Caco-2 (cell line): ENCODE data around the gene LRRTM4. TPM values are rescaled to one million over a fixed set of nuclear protein-coding genes. Genes with fewer than 3 reads are reported as not detected.

Source experiments
- BruUV-seq: library from RNA; stranded (reverse); fragments of 400-500 nt; replicated peaks from 2 replicates; lab custom pipeline; 2021; lab: Mats Ljungman, UMichigan
- CTCF ChIA-PET: fragments of 300-600 bp; sonication (Branson Sonifier 250); formaldehyde crosslinking; loops from one replicate; lab custom pipeline; 2022; ENCODE audit warnings: antibody characterized with exemption; lab: Charles Lee
- POLR2A ChIA-PET: fragments of 300-600 bp; sonication (Branson Sonifier 250); formaldehyde crosslinking; loops from one replicate; lab custom pipeline; 2022; ENCODE audit warnings: antibody characterized with exemption; lab: Charles Lee
- DNase-seq, 2 experiments: peaks; one replicate each; pipeline versions ENCODE4 v3.0.0 to v3.0.0-alpha.2; 2020 to 2022
- H3K27me3 ChIP-seq: replicated peaks from 2 replicates; pipeline ENCODE4 v1.6.0; 2011; ENCODE audit warnings: low read length; ENCODE audit not compliant: control insufficient read depth, insufficient read depth
- H3K36me3 ChIP-seq: 2 replicates; pipeline ENCODE4 v1.5.1; 2011; ENCODE audit warnings: low read length; ENCODE audit not compliant: control insufficient read depth, insufficient read depth
- H3K4me1 ChIP-seq: fragments of 250-450 bp; sonication (Bioruptor Pico); 2 replicates; pipeline ENCODE4 v1.5.1; 2020; ENCODE audit warnings: mild to moderate bottlenecking
- H3K4me3 ChIP-seq: 2 replicates; pipeline ENCODE4 v1.5.1; 2011; ENCODE audit warnings: low read depth, mild to moderate bottlenecking, control low read depth, low read length
- H3K9me3 ChIP-seq: fragments of 250-450 bp; sonication (Bioruptor Pico); 2 replicates; pipeline ENCODE4 v1.5.1; 2020; ENCODE audit warnings: mild to moderate bottlenecking, moderate library complexity
- H3K27ac Mint-ChIP-seq: one replicate; pipeline ENCODE4 v1.8.0; 2022; ENCODE audit warnings: mixed read lengths; ENCODE audit not compliant: unreplicated experiment
- H3K27me3 Mint-ChIP-seq: one replicate; pipeline ENCODE4 v1.8.0; 2022; ENCODE audit warnings: mixed read lengths; ENCODE audit not compliant: insufficient read depth, unreplicated experiment
- H3K36me3 Mint-ChIP-seq: one replicate; pipeline ENCODE4 v1.8.0; 2022; ENCODE audit warnings: mild to moderate bottlenecking, mixed read lengths; ENCODE audit not compliant: insufficient read depth, unreplicated experiment
- H3K4me1 Mint-ChIP-seq: one replicate; pipeline ENCODE4 v1.8.0; 2022; ENCODE audit warnings: low read depth, mixed read lengths; ENCODE audit not compliant: unreplicated experiment
- H3K4me3 Mint-ChIP-seq: one replicate; pipeline ENCODE4 v1.8.0; 2022; ENCODE audit warnings: mild to moderate bottlenecking, moderate library complexity, mixed read lengths; ENCODE audit not compliant: unreplicated experiment
- H3K9me3 Mint-ChIP-seq: one replicate; pipeline ENCODE4 v1.8.0; 2022; ENCODE audit warnings: mixed read lengths; ENCODE audit not compliant: unreplicated experiment
- CTCF ChIP-seq, 2 experiments: fragments of 200-600 bp in 1 of 2; IDR thresholded peaks; 1 replicate in 1 of 2; 2 replicates in 1 of 2; pipeline versions ENCODE4 v1.5.1 to v1.8.0; 2011 to 2022; ENCODE audit warnings: antibody characterized with exemption in 1 of 2, control low read depth in 1 of 2, inconsistent platforms in 1 of 2, low read depth in 1 of 2, low read length in 1 of 2, mild to moderate bottlenecking in 1 of 2, moderate library complexity in 1 of 2; ENCODE audit not compliant: insufficient read depth in 1 of 2, severe bottlenecking in 1 of 2, unreplicated experiment in 1 of 2
- intact Hi-C: fragments of 100-400 bp; cut with micrococcal nuclease; formaldehyde crosslinking; loops from one replicate; pipeline ENCODE4 v1.10.0; 2022; ENCODE audit not compliant: unreplicated experiment
- total RNA-seq: library from RNA; stranded (reverse); gene quantifications from 2 replicates; pipeline ENCODE4 v1.2.3, GENCODE V29; 2022

The LRRTM4 gene
- total RNA-seq, 1 experiment from 2014 or later, result 0.32 TPM

GRCh38 chr2:77391119-77391518 lies 131.1 kb downstream of the LRRTM4 start:
- no peak for DNase-seq
- H3K4me1 Mint-ChIP-seq, result no peaks in the 10 kb centered on the region
- intact Hi-C loops, result no loop called here
- no peaks in the 10 kb centered on the region for H3K36me3 ChIP-seq
- H3K36me3 Mint-ChIP-seq, result no peaks in the 10 kb centered on the region
- H3K27me3 Mint-ChIP-seq, result peaks cover 5% of the 10 kb centered on the region
- no peak for TF ChIP-seq CTCF (IDR thresholded peaks at IDR 0.05; ENCODE audit: insufficient read depth in 1 of 2, low read depth in 1 of 2, low read length in 1 of 2, severe bottlenecking in 1 of 2, unreplicated experiment in 1 of 2)
- CTCF ChIA-PET, result no interaction called here
- H3K9me3 Mint-ChIP-seq, result no peaks in the 10 kb centered on the region
- no peak overlapping the region for H3K4me3 Mint-ChIP-seq
- peaks cover under 1% of the 10 kb centered on the region; the same call in 1 of the 2 replicates for H3K9me3 ChIP-seq
- no peak overlapping the region for H3K4me3 ChIP-seq
- no peaks in the 10 kb centered on the region for H3K27me3 ChIP-seq
- POLR2A ChIA-PET, result no interaction called here
- no peaks in the 10 kb centered on the region for H3K4me1 ChIP-seq
- no peak overlapping the region for H3K27ac Mint-ChIP-seq
- BruUV-seq, result no TSS peak

DNA sequence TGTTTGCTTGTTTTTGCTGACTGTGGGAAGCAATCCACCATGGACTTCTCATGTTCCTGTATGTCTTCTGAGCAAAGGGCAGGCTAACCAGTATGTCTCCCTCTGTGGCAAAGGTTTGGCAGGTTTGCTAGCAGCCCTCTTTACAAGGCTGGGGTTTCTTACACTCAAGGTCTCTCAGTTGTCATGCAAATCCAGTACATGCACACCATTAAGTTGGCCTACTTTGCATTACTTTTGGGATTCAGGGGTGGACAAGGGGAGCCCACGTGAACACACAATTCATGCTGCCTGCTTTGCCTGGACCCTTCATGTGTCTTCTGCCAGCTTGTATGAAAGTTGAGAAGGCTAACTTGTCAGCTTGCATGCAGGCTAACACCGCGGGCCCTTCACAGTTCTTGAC lies 134.9 kb downstream of the LRRTM4 start:
- no peaks in the 10 kb centered on the region for H3K4me1 ChIP-seq
- ChIA-PET CTCF (no interaction called here), POLR2A (no interaction called here)
- no peak for DNase-seq
- no TSS peak for BruUV-seq
- Mint-ChIP-seq H3K27ac (no peak overlapping the region), H3K4me3 (no peak overlapping the region), H3K9me3 (no peaks in the 10 kb centered on the region), H3K4me1 (no peaks in the 10 kb centered on the region), H3K36me3 (no peaks in the 10 kb centered on the region), H3K27me3 (no peaks in the 10 kb centered on the region)
- no peak overlapping the region for H3K4me3 ChIP-seq
- H3K36me3 ChIP-seq, result no peaks in the 10 kb centered on the region
- intact Hi-C loops, result no loop called here
- H3K9me3 ChIP-seq, result peaks cover 3% of the 10 kb centered on the region; the same call in 1 of the 2 replicates
- no peak for TF ChIP-seq CTCF (IDR thresholded peaks at IDR 0.05; ENCODE audit: insufficient read depth in 1 of 2, low read depth in 1 of 2, low read length in 1 of 2, severe bottlenecking in 1 of 2, unreplicated experiment in 1 of 2)
- H3K27me3 ChIP-seq, result no peaks in the 10 kb centered on the region

- H3K9me3 Mint-ChIP-seq, result no peaks in the 10 kb centered on the region
- no peak overlapping the region for H3K4me3 ChIP-seq
- no peak for TF ChIP-seq CTCF (IDR thresholded peaks at IDR 0.05; ENCODE audit: insufficient read depth in 1 of 2, low read depth in 1 of 2, low read length in 1 of 2, severe bottlenecking in 1 of 2, unreplicated experiment in 1 of 2)
- H3K36me3 ChIP-seq, result no peaks in the 10 kb centered on the region
- no peak for DNase-seq
- H3K27me3 ChIP-seq, result no peaks in the 10 kb centered on the region
- no peaks in the 10 kb centered on the region for H3K36me3 Mint-ChIP-seq
- no peaks in the 10 kb centered on the region for H3K27me3 Mint-ChIP-seq
- H3K4me1 ChIP-seq, result no peaks in the 10 kb centered on the region
- H3K4me3 Mint-ChIP-seq, result no peak overlapping the region
- intact Hi-C loops, result no loop called here
- no TSS peak for BruUV-seq
- CTCF ChIA-PET, result no interaction called here
- POLR2A ChIA-PET, result no interaction called here
- H3K9me3 ChIP-seq, result no peaks in the 10 kb centered on the region
- H3K4me1 Mint-ChIP-seq, result no peaks in the 10 kb centered on the region
- H3K27ac Mint-ChIP-seq, result no peak overlapping the region
Observed at GRCh38 chr2:77372636-77373035, 149.5 kb downstream of the LRRTM4 start.
